GM19468 (cell line): ENCODE measurements around the gene POLR1A.

ENCODE experiments used
- ATAC-seq: cut with Tn5 transposase; IDR thresholded peaks from one replicate; pipeline ENCODE4 v1.9.1; 2021; ENCODE audit warnings: mild to moderate bottlenecking, moderate library complexity, moderate number of reproducible peaks; ENCODE audit not compliant: unreplicated experiment; ENCODE audit errors: extremely low read depth

POLR1A gene

GRCh38 chr2:86097913-86098312 lies 7.8 kb downstream of the POLR1A start:
- ATAC-seq = no peak

GRCh38 chr2:86097114-86097896 lies 8.4 kb downstream of the POLR1A start:
- ATAC-seq = no peak

GRCh38 chr2:86094229-86094628 lies 11.5 kb downstream of the POLR1A start:
- no peak for ATAC-seq

- no peak for ATAC-seq
These were observed 17.5 kb downstream of the POLR1A start for GRCh38 chr2:86087936-86088850.

GRCh38 chr2:86082756-86083155 lies 22.9 kb downstream of the POLR1A start:
- ATAC-seq = no peak

- ATAC-seq = no peak
These were observed 24.0 kb downstream of the POLR1A start for GRCh38 chr2:86081724-86082123.

GRCh38 chr2:86079981-86080911 lies 25.4 kb downstream of the POLR1A start:
- peak; percentile 59 for ATAC-seq

- no peak for ATAC-seq
These were observed 26.7 kb downstream of the POLR1A start for GRCh38 chr2:86078774-86079545.

- ATAC-seq = no peak
These were observed 29.8 kb downstream of the POLR1A start for GRCh38 chr2:86075886-86076285.

GRCh38 chr2:86074811-86075210 lies 30.9 kb downstream of the POLR1A start:
- ATAC-seq = no peak

- no peak for ATAC-seq
These were observed 31.4 kb downstream of the POLR1A start for GRCh38 chr2:86074256-86074655.

- ATAC-seq = no peak
These were observed 32.5 kb downstream of the POLR1A start for GRCh38 chr2:86073225-86073624.

- no peak for ATAC-seq
These were observed 33.3 kb downstream of the POLR1A start for GRCh38 chr2:86072271-86072858.

- no peak for ATAC-seq
These were observed 34.8 kb downstream of the POLR1A start for GRCh38 chr2:86070868-86071267.

- ATAC-seq = no peak
These were observed 35.8 kb downstream of the POLR1A start for GRCh38 chr2:86069783-86070339.

- ATAC-seq = no peak
These were observed 36.5 kb downstream of the POLR1A start for GRCh38 chr2:86069091-86069685.

GRCh38 chr2:86068648-86069047 lies 37.0 kb downstream of the POLR1A start:
- ATAC-seq = no peak

GRCh38 chr2:86068136-86068588 lies 37.5 kb downstream of the POLR1A start:
- no peak for ATAC-seq
